ENCODE data around the gene AAR2. TPM values are rescaled to one million over a fixed set of nuclear protein-coding genes. Genes with fewer than 3 reads are reported as not detected.

The AAR2 gene
- total RNA-seq, 1 experiment from 2014 or later: 22.5 TPM

DNA sequence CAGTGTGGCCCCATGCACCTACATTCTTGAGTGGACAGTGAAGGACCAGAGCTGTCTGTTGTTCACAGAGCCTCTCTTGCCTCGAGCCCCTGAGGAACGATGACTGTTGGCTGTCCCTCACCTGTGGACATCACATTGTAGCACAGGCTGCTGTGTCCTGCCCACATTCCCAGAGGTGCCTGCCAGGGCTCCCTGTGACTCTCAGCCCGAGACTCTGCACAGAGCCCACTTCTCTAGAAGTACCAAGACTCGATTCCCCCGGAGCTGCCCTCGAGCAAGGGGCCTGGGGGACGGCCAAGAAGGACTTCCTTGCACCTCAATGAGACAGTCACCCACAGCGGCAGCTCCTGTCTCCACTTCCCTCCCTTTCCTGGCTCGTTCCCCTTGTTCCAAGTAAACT, 41.3 kb downstream of the AAR2 start (continued):
- no peak for TF ChIP-seq GTF2I (CRISPR knock-in tag; conservative IDR thresholded peaks at IDR 0.05)
- TF ChIP-seq HMGA2 (CRISPR knock-in tag; IDR thresholded peaks at IDR 0.05): no peak
- no peak for TF ChIP-seq ZNF219 (CRISPR knock-in tag; IDR thresholded peaks at IDR 0.05; ENCODE audit: borderline replicate concordance)
- no peak for TF ChIP-seq JUN (CRISPR knock-in tag; IDR thresholded peaks at IDR 0.05)
- TF ChIP-seq ESRRA (CRISPR knock-in tag; IDR thresholded peaks at IDR 0.05; ENCODE audit: borderline replicate concordance): no peak
- TF ChIP-seq NR3C1 (CRISPR knock-in tag; conservative IDR thresholded peaks at IDR 0.05; ENCODE audit: low read depth): no peak
- no peak for TF ChIP-seq ZNF416 (CRISPR knock-in tag; IDR thresholded peaks at IDR 0.05)
- TF ChIP-seq ZNF671 (CRISPR knock-in tag; IDR thresholded peaks at IDR 0.05): no peak
- TF ChIP-seq, protein P1, sequence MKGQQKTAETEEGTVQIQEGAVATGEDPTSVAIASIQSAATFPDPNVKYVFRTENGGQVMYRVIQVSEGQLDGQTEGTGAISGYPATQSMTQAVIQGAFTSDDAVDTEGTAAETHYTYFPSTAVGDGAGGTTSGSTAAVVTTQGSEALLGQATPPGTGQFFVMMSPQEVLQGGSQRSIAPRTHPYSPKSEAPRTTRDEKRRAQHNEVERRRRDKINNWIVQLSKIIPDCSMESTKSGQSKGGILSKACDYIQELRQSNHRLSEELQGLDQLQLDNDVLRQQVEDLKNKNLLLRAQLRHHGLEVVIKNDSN (CRISPR knock-in tag; IDR thresholded peaks at IDR 0.05): no peak
- no peak for TF ChIP-seq SOX15 (CRISPR knock-in tag; IDR thresholded peaks at IDR 0.05)
- TF ChIP-seq, protein P2, sequence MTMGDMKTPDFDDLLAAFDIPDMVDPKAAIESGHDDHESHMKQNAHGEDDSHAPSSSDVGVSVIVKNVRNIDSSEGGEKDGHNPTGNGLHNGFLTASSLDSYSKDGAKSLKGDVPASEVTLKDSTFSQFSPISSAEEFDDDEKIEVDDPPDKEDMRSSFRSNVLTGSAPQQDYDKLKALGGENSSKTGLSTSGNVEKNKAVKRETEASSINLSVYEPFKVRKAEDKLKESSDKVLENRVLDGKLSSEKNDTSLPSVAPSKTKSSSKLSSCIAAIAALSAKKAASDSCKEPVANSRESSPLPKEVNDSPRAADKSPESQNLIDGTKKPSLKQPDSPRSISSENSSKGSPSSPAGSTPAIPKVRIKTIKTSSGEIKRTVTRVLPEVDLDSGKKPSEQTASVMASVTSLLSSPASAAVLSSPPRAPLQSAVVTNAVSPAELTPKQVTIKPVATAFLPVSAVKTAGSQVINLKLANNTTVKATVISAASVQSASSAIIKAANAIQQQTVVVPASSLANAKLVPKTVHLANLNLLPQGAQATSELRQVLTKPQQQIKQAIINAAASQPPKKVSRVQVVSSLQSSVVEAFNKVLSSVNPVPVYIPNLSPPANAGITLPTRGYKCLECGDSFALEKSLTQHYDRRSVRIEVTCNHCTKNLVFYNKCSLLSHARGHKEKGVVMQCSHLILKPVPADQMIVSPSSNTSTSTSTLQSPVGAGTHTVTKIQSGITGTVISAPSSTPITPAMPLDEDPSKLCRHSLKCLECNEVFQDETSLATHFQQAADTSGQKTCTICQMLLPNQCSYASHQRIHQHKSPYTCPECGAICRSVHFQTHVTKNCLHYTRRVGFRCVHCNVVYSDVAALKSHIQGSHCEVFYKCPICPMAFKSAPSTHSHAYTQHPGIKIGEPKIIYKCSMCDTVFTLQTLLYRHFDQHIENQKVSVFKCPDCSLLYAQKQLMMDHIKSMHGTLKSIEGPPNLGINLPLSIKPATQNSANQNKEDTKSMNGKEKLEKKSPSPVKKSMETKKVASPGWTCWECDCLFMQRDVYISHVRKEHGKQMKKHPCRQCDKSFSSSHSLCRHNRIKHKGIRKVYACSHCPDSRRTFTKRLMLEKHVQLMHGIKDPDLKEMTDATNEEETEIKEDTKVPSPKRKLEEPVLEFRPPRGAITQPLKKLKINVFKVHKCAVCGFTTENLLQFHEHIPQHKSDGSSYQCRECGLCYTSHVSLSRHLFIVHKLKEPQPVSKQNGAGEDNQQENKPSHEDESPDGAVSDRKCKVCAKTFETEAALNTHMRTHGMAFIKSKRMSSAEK (CRISPR knock-in tag; IDR thresholded peaks at IDR 0.05; ENCODE audit: borderline replicate concordance): no peak
- TF ChIP-seq CREM (CRISPR knock-in tag; IDR thresholded peaks at IDR 0.05): no peak
- no peak for TF ChIP-seq IRF2 (CRISPR knock-in tag; IDR thresholded peaks at IDR 0.05; ENCODE audit: borderline replicate concordance, low read depth)
- TF ChIP-seq TP53 (CRISPR knock-in tag; IDR thresholded peaks at IDR 0.05): no peak
- TF ChIP-seq, protein P3, sequence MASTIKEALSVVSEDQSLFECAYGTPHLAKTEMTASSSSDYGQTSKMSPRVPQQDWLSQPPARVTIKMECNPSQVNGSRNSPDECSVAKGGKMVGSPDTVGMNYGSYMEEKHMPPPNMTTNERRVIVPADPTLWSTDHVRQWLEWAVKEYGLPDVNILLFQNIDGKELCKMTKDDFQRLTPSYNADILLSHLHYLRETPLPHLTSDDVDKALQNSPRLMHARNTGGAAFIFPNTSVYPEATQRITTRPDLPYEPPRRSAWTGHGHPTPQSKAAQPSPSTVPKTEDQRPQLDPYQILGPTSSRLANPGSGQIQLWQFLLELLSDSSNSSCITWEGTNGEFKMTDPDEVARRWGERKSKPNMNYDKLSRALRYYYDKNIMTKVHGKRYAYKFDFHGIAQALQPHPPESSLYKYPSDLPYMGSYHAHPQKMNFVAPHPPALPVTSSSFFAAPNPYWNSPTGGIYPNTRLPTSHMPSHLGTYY (CRISPR knock-in tag; IDR thresholded peaks at IDR 0.05): no peak

DNA sequence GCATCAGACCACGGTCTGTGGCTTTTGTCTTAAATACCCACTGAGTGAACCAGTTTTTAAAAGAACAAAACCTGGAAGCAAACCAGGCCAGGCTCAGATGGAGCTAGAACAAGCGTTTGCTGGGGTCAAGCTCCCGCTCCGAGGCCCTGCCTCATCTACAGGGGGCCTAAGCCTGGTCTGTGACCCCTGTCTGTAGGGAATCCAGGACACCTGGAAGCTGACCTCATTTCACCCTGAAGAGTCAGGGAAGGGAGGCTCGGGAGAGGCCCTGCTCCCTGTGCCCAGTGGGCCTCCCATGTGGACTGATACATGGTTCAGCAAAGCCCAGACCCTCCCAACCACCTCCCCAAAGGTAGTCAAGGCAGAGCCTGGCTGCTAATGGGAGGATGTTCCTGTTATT, 43.1 kb downstream of the AAR2 start:
- peaks cover 6% of the 10 kb centered on the region; the same call in 1 of the 2 replicates for H3K4me1 Mint-ChIP-seq
- CTCF ChIA-PET: interaction anchor here (1.1 kb wide), 1 partner anchor 77 kb away, joined by 5 read pairs; no protein-coding TSS in a partner anchor
- no peak for ATAC-seq
- DNase-seq (ENCODE audit: low spot score): no peak
- H3K9me3 Mint-ChIP-seq: no peaks in the 10 kb centered on the region
- TF ChIP-seq, protein P4, sequence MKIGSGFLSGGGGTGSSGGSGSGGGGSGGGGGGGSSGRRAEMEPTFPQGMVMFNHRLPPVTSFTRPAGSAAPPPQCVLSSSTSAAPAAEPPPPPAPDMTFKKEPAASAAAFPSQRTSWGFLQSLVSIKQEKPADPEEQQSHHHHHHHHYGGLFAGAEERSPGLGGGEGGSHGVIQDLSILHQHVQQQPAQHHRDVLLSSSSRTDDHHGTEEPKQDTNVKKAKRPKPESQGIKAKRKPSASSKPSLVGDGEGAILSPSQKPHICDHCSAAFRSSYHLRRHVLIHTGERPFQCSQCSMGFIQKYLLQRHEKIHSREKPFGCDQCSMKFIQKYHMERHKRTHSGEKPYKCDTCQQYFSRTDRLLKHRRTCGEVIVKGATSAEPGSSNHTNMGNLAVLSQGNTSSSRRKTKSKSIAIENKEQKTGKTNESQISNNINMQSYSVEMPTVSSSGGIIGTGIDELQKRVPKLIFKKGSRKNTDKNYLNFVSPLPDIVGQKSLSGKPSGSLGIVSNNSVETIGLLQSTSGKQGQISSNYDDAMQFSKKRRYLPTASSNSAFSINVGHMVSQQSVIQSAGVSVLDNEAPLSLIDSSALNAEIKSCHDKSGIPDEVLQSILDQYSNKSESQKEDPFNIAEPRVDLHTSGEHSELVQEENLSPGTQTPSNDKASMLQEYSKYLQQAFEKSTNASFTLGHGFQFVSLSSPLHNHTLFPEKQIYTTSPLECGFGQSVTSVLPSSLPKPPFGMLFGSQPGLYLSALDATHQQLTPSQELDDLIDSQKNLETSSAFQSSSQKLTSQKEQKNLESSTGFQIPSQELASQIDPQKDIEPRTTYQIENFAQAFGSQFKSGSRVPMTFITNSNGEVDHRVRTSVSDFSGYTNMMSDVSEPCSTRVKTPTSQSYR (CRISPR knock-in tag; IDR thresholded peaks at IDR 0.05): no peak
- no peak overlapping the region for H3K4me3 Mint-ChIP-seq
- POLR2A ChIA-PET: interaction anchor here (0.7 kb wide), 1 partner anchor 21 kb away, joined by 3 read pairs; no protein-coding TSS in a partner anchor
- H3K27ac Mint-ChIP-seq: no peak overlapping the region
- H3K27me3 Mint-ChIP-seq (ENCODE audit: low read depth): no peaks in the 10 kb centered on the region; the same call in 1 of the 2 replicates
- no peaks in the 10 kb centered on the region for H3K36me3 Mint-ChIP-seq
